HCT116 (cell line): ENCODE results near the gene LCA5L. TPM values are rescaled to one million over a fixed set of nuclear protein-coding genes. Genes with fewer than 3 reads are reported as not detected.

Experiments
- ATAC-seq: fragments of 200-7000 bp; cut with Tn5 transposase; 2 replicates; pipeline ENCODE4 v1.9.1; 2020; ENCODE audit warnings: mild to moderate bottlenecking, moderate library complexity
- BruUV-seq: library from RNA; stranded (reverse); fragments of 400-500 nt; replicated peaks from 2 replicates; lab custom pipeline; 2021; lab: Mats Ljungman, UMichigan
- CTCF ChIA-PET: fragments of 300-600 bp; sonication (Branson Sonifier 250); formaldehyde crosslinking; loops from one replicate; lab custom pipeline; 2021; ENCODE audit warnings: antibody characterized with exemption; lab: Charles Lee
- POLR2A ChIA-PET: fragments of 300-600, 350-600 bp; sonication (Branson Sonifier 250); formaldehyde crosslinking; loops from one replicate; lab custom pipeline; 2021; ENCODE audit warnings: antibody characterized with exemption; lab: Charles Lee
- RAD21 ChIA-PET, 2 experiments: fragments of 300-600 bp; sonication (Branson Sonifier 250); formaldehyde crosslinking; loops; one replicate each; lab custom pipeline; 2023; ENCODE audit warnings: low total read pairs in 2 of 2; ENCODE audit not compliant: uncharacterized antibody in 2 of 2, unreplicated experiment in 2 of 2, low non-redundant PET in 1 of 2; lab: Charles Lee
- DNase-seq: peaks from one replicate; pipeline ENCODE4 v3.0.0-alpha.2; 2010; ENCODE audit warnings: low read depth, low spot score
- H2AFZ ChIP-seq: fragments of 200-600 bp; shearing (Covaris generic), sonication (generic); 2 replicates; pipeline ENCODE4 v1.6.1; 2017; ENCODE audit warnings: low read depth, mixed run types, mixed read lengths, antibody characterized with exemption, low read length; ENCODE audit not compliant: poor library complexity, severe bottlenecking
- H3K27ac ChIP-seq: 2 replicates; pipeline ENCODE4 v1.5.1; 2012; ENCODE audit warnings: low read depth, low read length
- H3K27me3 ChIP-seq: fragments of 200-600 bp; sonication (generic); 2 replicates; pipeline ENCODE4 v1.6.1; 2016; ENCODE audit warnings: mixed run types, low read length, mixed read lengths; ENCODE audit not compliant: insufficient read depth
- H3K36me3 ChIP-seq, 2 experiments: fragments of 200-500 bp in 1 of 2; fragments of 200-600 bp in 1 of 2; sonication (Bioruptor generic) in 1 of 2; sonication (generic) in 1 of 2; 2 replicates each; pipeline versions ENCODE4 v1.5.1 to v1.6.1; 2014 to 2016; ENCODE audit warnings: low read length in 2 of 2, inconsistent platforms in 1 of 2, mixed read lengths in 1 of 2, mixed run types in 1 of 2; ENCODE audit not compliant: insufficient read depth in 2 of 2, control insufficient read depth in 1 of 2
- H3K4me1 ChIP-seq, 2 experiments: fragments of 200-600 bp in 1 of 2; sonication (generic) in 1 of 2; 2 replicates each; pipeline versions ENCODE4 v1.5.1 to v1.6.1; 2012 to 2017; ENCODE audit warnings: low read length in 2 of 2, inconsistent platforms in 1 of 2, mild to moderate bottlenecking in 1 of 2, mixed read lengths in 1 of 2, mixed run types in 1 of 2, moderate library complexity in 1 of 2; ENCODE audit not compliant: insufficient read depth in 2 of 2, control insufficient read depth in 1 of 2
- H3K4me2 ChIP-seq: fragments of 200-600 bp; sonication (generic); 2 replicates; pipeline ENCODE4 v1.6.1; 2017; ENCODE audit warnings: mixed run types, low read length, mixed read lengths
- H3K4me3 ChIP-seq, 2 experiments: fragments of 200-600 bp in 1 of 2; sonication (generic) in 1 of 2; replicated peaks in 1 of 2; 2 replicates each; pipeline ENCODE4 v1.5.1; 2011 to 2016; ENCODE audit warnings: low read length in 2 of 2, control low read depth in 1 of 2, low read depth in 1 of 2, mild to moderate bottlenecking in 1 of 2, mixed read lengths in 1 of 2, mixed run types in 1 of 2
- H3K79me2 ChIP-seq: fragments of 200-600 bp; sonication (generic); 2 replicates; pipeline ENCODE4 v1.6.1; 2017; ENCODE audit warnings: mild to moderate bottlenecking, mixed run types, low read length, moderate library complexity, mixed read lengths; ENCODE audit not compliant: insufficient read depth
- H3K9ac ChIP-seq: fragments of 200-600 bp; sonication (generic); 2 replicates; pipeline ENCODE4 v1.6.1; 2016; ENCODE audit warnings: low read length, mixed read lengths
- H3K9me2 ChIP-seq: fragments of 200-600 bp; sonication (generic), shearing (Covaris generic); 2 replicates; pipeline ENCODE4 v1.6.1; 2017; ENCODE audit warnings: mixed run types, mild to moderate bottlenecking, moderate library complexity; ENCODE audit not compliant: insufficient read depth
- H3K9me3 ChIP-seq, 2 experiments: fragments of 200-500 bp in 1 of 2; fragments of 200-600 bp in 1 of 2; sonication (Bioruptor generic) in 1 of 2; sonication (generic) in 1 of 2; 2 replicates each; pipeline ENCODE4 v1.6.1; 2014 to 2017; ENCODE audit warnings: low read length in 2 of 2, mixed read lengths in 2 of 2, inconsistent platforms in 1 of 2, low read depth in 1 of 2, mild to moderate bottlenecking in 1 of 2, mixed run types in 1 of 2, moderate library complexity in 1 of 2; ENCODE audit not compliant: control insufficient read depth in 1 of 2, insufficient read depth in 1 of 2
- H4K20me1 ChIP-seq: fragments of 200-600 bp; sonication (generic), shearing (Covaris generic); 2 replicates; pipeline ENCODE4 v1.6.1; 2017; ENCODE audit warnings: mixed run types, mild to moderate bottlenecking, moderate library complexity; ENCODE audit not compliant: insufficient read depth
- EGR1 ChIP-seq: IDR thresholded peaks from 2 replicates; pipeline ENCODE4 v1.6.1; 2012; ENCODE audit warnings: low read depth
- ELF1 ChIP-seq: IDR thresholded peaks from 2 replicates; pipeline ENCODE4 v1.6.1; 2012; ENCODE audit warnings: low read depth, borderline replicate concordance
- EZH2 ChIP-seq: fragments of 200-600 bp; sonication (generic); IDR thresholded peaks from 2 replicates; pipeline ENCODE4 v1.6.1; 2017; ENCODE audit warnings: antibody characterized with exemption, mixed run types
- FOSL1 ChIP-seq: IDR thresholded peaks from 2 replicates; pipeline ENCODE4 v1.6.1; 2012; ENCODE audit warnings: low read depth
- JUND ChIP-seq: IDR thresholded peaks from 2 replicates; pipeline ENCODE4 v1.6.1; 2012
- POLR2A ChIP-seq: IDR thresholded peaks from 2 replicates; pipeline ENCODE4 v1.7.0; 2011; ENCODE audit warnings: borderline replicate concordance; ENCODE audit not compliant: insufficient read depth, insufficient read length; ENCODE audit errors: extremely low read depth
- RAD21 ChIP-seq: IDR thresholded peaks from 2 replicates; pipeline ENCODE4 v1.6.1; 2012; ENCODE audit warnings: low read depth, mild to moderate bottlenecking
- SIN3A ChIP-seq: IDR thresholded peaks from 2 replicates; pipeline ENCODE4 v1.6.1; 2012; ENCODE audit warnings: low read depth
- SP1 ChIP-seq: IDR thresholded peaks from 2 replicates; pipeline ENCODE4 v1.6.1; 2012; ENCODE audit warnings: low read depth
- SRF ChIP-seq: IDR thresholded peaks from 2 replicates; pipeline ENCODE4 v1.6.1; 2012; ENCODE audit warnings: low read depth
- TCF7L2 ChIP-seq: IDR thresholded peaks from 2 replicates; pipeline ENCODE4 v1.7.0; 2011; ENCODE audit warnings: borderline replicate concordance, inconsistent platforms; ENCODE audit not compliant: insufficient read depth, insufficient read length; ENCODE audit errors: extremely low read depth
- YY1 ChIP-seq: IDR thresholded peaks from 2 replicates; pipeline ENCODE4 v1.6.1; 2011; ENCODE audit warnings: low read length, low read depth, moderate library complexity, mild to moderate bottlenecking; ENCODE audit not compliant: insufficient replicate concordance; ENCODE audit errors: extremely low read depth
- ZFX ChIP-seq: fragments of 450-650 bp; IDR thresholded peaks from 2 replicates; pipeline ENCODE4 v1.6.1; 2017
- ZNF274 ChIP-seq: fragments of 200-500 bp; sonication (Bioruptor generic); IDR thresholded peaks from 2 replicates; pipeline ENCODE4 v1.6.1; 2014; ENCODE audit warnings: mild to moderate bottlenecking, low read depth, low read length, inconsistent platforms
- intact Hi-C: fragments of 100-400 bp; cut with micrococcal nuclease; formaldehyde crosslinking; loops from 2 replicates; pipeline ENCODE4 v1.10.0; 2022
- total RNA-seq: library from RNA; stranded (reverse); gene quantifications from one replicate; pipeline ENCODE4 v1.2.1, GENCODE V29; 2021; ENCODE audit not compliant: unreplicated experiment
- TF ChIP-seq, protein P1 (sequence below): IDR thresholded peaks from 2 replicates; pipeline ENCODE4 v1.6.1; 2012
- TF ChIP-seq, protein P2 (sequence below): IDR thresholded peaks from 2 replicates; pipeline ENCODE4 v1.6.1; 2012; ENCODE audit warnings: low read depth
- TF ChIP-seq, protein P3 (sequence below): IDR thresholded peaks from 2 replicates; pipeline ENCODE4 v1.6.1; 2012
- TF ChIP-seq, protein P4 (sequence below), 3 experiments: fragments of 200-600 bp in 1 of 3; sonication (generic) in 1 of 3; IDR thresholded peaks in 2 of 3; conservative IDR thresholded peaks in 1 of 3; 2 replicates each; pipeline ENCODE4 v1.5.1; 2012 to 2017; ENCODE audit warnings: low read depth in 2 of 3, low read length in 2 of 3, antibody characterized with exemption in 1 of 3, borderline replicate concordance in 1 of 3, control low read depth in 1 of 3, mild to moderate bottlenecking in 1 of 3, mixed read lengths in 1 of 3, mixed run types in 1 of 3, moderate library complexity in 1 of 3; ENCODE audit not compliant: insufficient read depth in 1 of 3

The LCA5L gene
- total RNA-seq, 1 experiment from 2014 or later, result 1.9 TPM

DNA sequence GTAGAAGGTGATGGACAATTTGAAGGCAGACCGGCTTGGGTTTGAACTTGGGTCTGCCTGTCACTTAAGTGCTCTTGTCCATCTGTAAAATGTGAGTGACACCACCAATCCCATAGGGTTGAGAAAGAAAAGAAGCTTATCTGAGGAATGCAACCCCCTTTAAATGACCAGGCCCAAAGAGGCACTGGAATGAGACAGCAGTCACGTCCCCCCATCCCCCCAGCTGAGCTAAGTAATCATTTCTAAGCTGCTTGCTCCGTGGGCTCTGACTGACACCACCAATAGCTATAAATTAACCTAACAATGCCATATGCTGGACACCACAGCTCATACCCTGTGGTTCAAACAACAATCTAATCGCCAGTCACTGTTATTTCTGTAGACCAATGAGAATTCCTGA is 15.1 kb downstream of the LCA5L start:
- intact Hi-C loops, result no loop called here
- POLR2A ChIA-PET, result no interaction called here

More for the DNA sequence above, 15.1 kb downstream of the LCA5L start:
- TF ChIP-seq POLR2A, result no peak
- no peak for TF ChIP-seq YY1
- no peak for TF ChIP-seq SIN3A
- no peak for TF ChIP-seq ZNF274
- TF ChIP-seq, protein P1, sequence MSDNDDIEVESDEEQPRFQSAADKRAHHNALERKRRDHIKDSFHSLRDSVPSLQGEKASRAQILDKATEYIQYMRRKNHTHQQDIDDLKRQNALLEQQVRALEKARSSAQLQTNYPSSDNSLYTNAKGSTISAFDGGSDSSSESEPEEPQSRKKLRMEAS, result no peak
- TF ChIP-seq, protein P2, sequence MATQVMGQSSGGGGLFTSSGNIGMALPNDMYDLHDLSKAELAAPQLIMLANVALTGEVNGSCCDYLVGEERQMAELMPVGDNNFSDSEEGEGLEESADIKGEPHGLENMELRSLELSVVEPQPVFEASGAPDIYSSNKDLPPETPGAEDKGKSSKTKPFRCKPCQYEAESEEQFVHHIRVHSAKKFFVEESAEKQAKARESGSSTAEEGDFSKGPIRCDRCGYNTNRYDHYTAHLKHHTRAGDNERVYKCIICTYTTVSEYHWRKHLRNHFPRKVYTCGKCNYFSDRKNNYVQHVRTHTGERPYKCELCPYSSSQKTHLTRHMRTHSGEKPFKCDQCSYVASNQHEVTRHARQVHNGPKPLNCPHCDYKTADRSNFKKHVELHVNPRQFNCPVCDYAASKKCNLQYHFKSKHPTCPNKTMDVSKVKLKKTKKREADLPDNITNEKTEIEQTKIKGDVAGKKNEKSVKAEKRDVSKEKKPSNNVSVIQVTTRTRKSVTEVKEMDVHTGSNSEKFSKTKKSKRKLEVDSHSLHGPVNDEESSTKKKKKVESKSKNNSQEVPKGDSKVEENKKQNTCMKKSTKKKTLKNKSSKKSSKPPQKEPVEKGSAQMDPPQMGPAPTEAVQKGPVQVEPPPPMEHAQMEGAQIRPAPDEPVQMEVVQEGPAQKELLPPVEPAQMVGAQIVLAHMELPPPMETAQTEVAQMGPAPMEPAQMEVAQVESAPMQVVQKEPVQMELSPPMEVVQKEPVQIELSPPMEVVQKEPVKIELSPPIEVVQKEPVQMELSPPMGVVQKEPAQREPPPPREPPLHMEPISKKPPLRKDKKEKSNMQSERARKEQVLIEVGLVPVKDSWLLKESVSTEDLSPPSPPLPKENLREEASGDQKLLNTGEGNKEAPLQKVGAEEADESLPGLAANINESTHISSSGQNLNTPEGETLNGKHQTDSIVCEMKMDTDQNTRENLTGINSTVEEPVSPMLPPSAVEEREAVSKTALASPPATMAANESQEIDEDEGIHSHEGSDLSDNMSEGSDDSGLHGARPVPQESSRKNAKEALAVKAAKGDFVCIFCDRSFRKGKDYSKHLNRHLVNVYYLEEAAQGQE, result no peak
- no peak for TF ChIP-seq FOSL1
- TF ChIP-seq, protein P3, sequence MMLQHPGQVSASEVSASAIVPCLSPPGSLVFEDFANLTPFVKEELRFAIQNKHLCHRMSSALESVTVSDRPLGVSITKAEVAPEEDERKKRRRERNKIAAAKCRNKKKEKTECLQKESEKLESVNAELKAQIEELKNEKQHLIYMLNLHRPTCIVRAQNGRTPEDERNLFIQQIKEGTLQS, result no peak
- no peak for TF ChIP-seq SP1
- TF ChIP-seq, protein P4, sequence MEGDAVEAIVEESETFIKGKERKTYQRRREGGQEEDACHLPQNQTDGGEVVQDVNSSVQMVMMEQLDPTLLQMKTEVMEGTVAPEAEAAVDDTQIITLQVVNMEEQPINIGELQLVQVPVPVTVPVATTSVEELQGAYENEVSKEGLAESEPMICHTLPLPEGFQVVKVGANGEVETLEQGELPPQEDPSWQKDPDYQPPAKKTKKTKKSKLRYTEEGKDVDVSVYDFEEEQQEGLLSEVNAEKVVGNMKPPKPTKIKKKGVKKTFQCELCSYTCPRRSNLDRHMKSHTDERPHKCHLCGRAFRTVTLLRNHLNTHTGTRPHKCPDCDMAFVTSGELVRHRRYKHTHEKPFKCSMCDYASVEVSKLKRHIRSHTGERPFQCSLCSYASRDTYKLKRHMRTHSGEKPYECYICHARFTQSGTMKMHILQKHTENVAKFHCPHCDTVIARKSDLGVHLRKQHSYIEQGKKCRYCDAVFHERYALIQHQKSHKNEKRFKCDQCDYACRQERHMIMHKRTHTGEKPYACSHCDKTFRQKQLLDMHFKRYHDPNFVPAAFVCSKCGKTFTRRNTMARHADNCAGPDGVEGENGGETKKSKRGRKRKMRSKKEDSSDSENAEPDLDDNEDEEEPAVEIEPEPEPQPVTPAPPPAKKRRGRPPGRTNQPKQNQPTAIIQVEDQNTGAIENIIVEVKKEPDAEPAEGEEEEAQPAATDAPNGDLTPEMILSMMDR (IDR thresholded peaks at IDR 0.05 in 2 of 3, conservative IDR thresholded peaks at IDR 0.05 in 1 of 3; ENCODE audit: borderline replicate concordance in 1 of 3, insufficient read depth in 1 of 3, low read depth in 2 of 3, low read length in 2 of 3), result no peak
- no peak for TF ChIP-seq ZFX
- TF ChIP-seq EZH2, result no peak
- TF ChIP-seq TCF7L2, result no peak
- TF ChIP-seq ELF1, result no peak
- no peak for TF ChIP-seq RAD21
- TF ChIP-seq EGR1, result no peak
- no peak for TF ChIP-seq JUND
- TF ChIP-seq SRF, result no peak
- ATAC-seq (no peak), DNase-seq (no peak)
- no TSS peak for BruUV-seq
- Histone ChIP-seq H4K20me1 (no peaks in the 10 kb centered on the region), H3K9me3 (no peaks in the 10 kb centered on the region), H3K27ac (no peak overlapping the region), H3K4me1 (no peaks in the 10 kb centered on the region), H3K9ac (no peak overlapping the region), H3K27me3 (no peaks in the 10 kb centered on the region), H3K36me3 (no peaks in the 10 kb centered on the region), H2AFZ (no peak overlapping the region), H3K4me3 (no peak overlapping the region), H3K79me2 (no peaks in the 10 kb centered on the region), H3K9me2 (no peaks in the 10 kb centered on the region), H3K4me2 (no peak overlapping the region)
- RAD21 ChIA-PET, result no interaction called here
- CTCF ChIA-PET, result interaction anchor here (2.2 kb wide), 1 partner anchor 11 kb away, joined by 10 read pairs; no protein-coding TSS in a partner anchor
